SKM-1 treated with dmso at 0.1 percent for 144 hours (cell line): ENCODE measurements around the gene PRLR.
"Not testable (repeated sequence)": the region's sequence is repeated elsewhere in the genome, so short reads cannot be mapped to it uniquely, and the experiment has no call there.

Experiments used
- DNase-seq: peaks from one replicate; lab custom pipeline; 2025; ENCODE audit not compliant: unreplicated experiment; lab: John Stamatoyannopoulos, UW

PRLR gene

GRCh38 chr5:35230038-35230611 lies at the start of gene PRLR:
TSS of gene PRLR (minus strand) at chr5:35230487. CDS start at chr5:35089620, 140,867 bp downstream.
- peak; percentile 6 for DNase-seq

GRCh38 chr5:35274839-35275509 lies 44.7 kb upstream of the PRLR start:
- no peak for DNase-seq

- no peak for DNase-seq
Observed at GRCh38 chr5:35269006-35269405, 38.7 kb upstream of the PRLR start.

- no peak for DNase-seq
Observed at GRCh38 chr5:35266276-35266675, 36.0 kb upstream of the PRLR start.

GRCh38 chr5:35264509-35264908 lies 34.2 kb upstream of the PRLR start:
- no peak for DNase-seq

- DNase-seq: no peak
Observed at GRCh38 chr5:35263266-35263877, 33.1 kb upstream of the PRLR start.

GRCh38 chr5:35253582-35253981 lies 23.3 kb upstream of the PRLR start:
- no peak for DNase-seq

- DNase-seq: no peak
Observed at GRCh38 chr5:35252963-35253362, 22.7 kb upstream of the PRLR start.

GRCh38 chr5:35248843-35249780 lies 18.8 kb upstream of the PRLR start:
- no peak for DNase-seq

- no peak for DNase-seq
Observed at GRCh38 chr5:35247648-35248034, 17.4 kb upstream of the PRLR start.

- DNase-seq: no peak
Observed at GRCh38 chr5:35246900-35247647, 16.8 kb upstream of the PRLR start.

GRCh38 chr5:35246411-35246810 lies 16.1 kb upstream of the PRLR start:
- DNase-seq: no peak

GRCh38 chr5:35245371-35245770 lies 15.1 kb upstream of the PRLR start:
- not testable (repeated sequence) for DNase-seq

- DNase-seq: no peak
Observed at GRCh38 chr5:35244171-35244570, 13.9 kb upstream of the PRLR start.

GRCh38 chr5:35242702-35243258 lies 12.5 kb upstream of the PRLR start:
- no peak for DNase-seq

GRCh38 chr5:35240892-35241291 lies 10.6 kb upstream of the PRLR start:
- no peak for DNase-seq

- no peak for DNase-seq
Observed at GRCh38 chr5:35239911-35240610, 9.8 kb upstream of the PRLR start.

- DNase-seq: no peak
Observed at GRCh38 chr5:35239476-35239875, 9.2 kb upstream of the PRLR start.

- DNase-seq: no peak
Observed at GRCh38 chr5:35237580-35238376, 7.5 kb upstream of the PRLR start.
